H1 (cell line): Measurements from ENCODE around the gene OST4. TPM values are rescaled to one million over a fixed set of nuclear protein-coding genes. Genes with fewer than 3 reads are reported as not detected.

Source experiments
- CTCF ChIA-PET: fragments of 300-600 bp; sonication (Branson Sonifier 250); formaldehyde crosslinking; loops from one replicate; lab custom pipeline; 2021; ENCODE audit not compliant: partially characterized antibody; lab: Charles Lee
- POLR2A ChIA-PET: fragments of 300-600 bp; sonication (Branson Sonifier 250); formaldehyde crosslinking; loops from one replicate; lab custom pipeline; 2021; ENCODE audit warnings: inconsistent platforms; ENCODE audit not compliant: partially characterized antibody; lab: Charles Lee
- DNase-seq, 2 experiments: peaks; one replicate each; pipeline versions ENCODE4 v3.0.0 to v3.0.0-alpha.2; 2010 to 2022; ENCODE audit warnings: low spot score in 2 of 2, low read depth in 1 of 2, mixed read lengths in 1 of 2
- FAIRE-seq: peaks from 2 replicates; lab custom pipeline; 2011; peaks lifted over from hg19 to GRCh38; lab: Jason Lieb, UNC
- H2AFZ ChIP-seq: 2 replicates; pipeline ENCODE4 v1.8.1; 2012; ENCODE audit warnings: low read length, inconsistent platforms
- H2AK5ac ChIP-seq: 2 replicates; pipeline ENCODE4 v1.6.1; 2013; ENCODE audit warnings: low read depth, low read length
- H2BK120ac ChIP-seq: replicated peaks from 2 replicates; pipeline ENCODE3; 2013; ENCODE audit warnings: low read depth, low read length, inconsistent platforms
- H2BK12ac ChIP-seq: 2 replicates; pipeline ENCODE4 v1.6.1; 2013; ENCODE audit warnings: low read depth, low read length
- H2BK15ac ChIP-seq: 2 replicates; pipeline ENCODE4 v1.6.1; 2013; ENCODE audit warnings: low read length
- H2BK20ac ChIP-seq: 2 replicates; pipeline ENCODE4 v1.6.1; 2013; ENCODE audit warnings: low read length
- H2BK5ac ChIP-seq: 2 replicates; pipeline ENCODE4 v1.6.1; 2013; ENCODE audit warnings: low read depth, low read length
- H3K14ac ChIP-seq: 2 replicates; pipeline ENCODE4 v1.6.1; 2013; ENCODE audit warnings: inconsistent platforms; ENCODE audit not compliant: insufficient read length
- H3K18ac ChIP-seq: 2 replicates; pipeline ENCODE4 v1.6.1; 2013; ENCODE audit warnings: low read length; ENCODE audit errors: extremely low read depth
- H3K23ac ChIP-seq: 2 replicates; pipeline ENCODE4 v1.6.1; 2013; ENCODE audit warnings: inconsistent platforms; ENCODE audit not compliant: insufficient read length
- H3K23me2 ChIP-seq: 2 replicates; pipeline ENCODE4 v1.6.1; 2013; ENCODE audit warnings: low read depth, low read length
- H3K27ac ChIP-seq: 2 replicates; pipeline ENCODE4 v1.6.1; 2011; ENCODE audit warnings: low read depth, low read length, inconsistent platforms
- H3K27me3 ChIP-seq, 4 experiments: replicated peaks in 1 of 4; 1 replicate in 1 of 4; 2 replicates in 3 of 4; pipeline versions ENCODE4 v1.6.1 to v1.8.1; 2011 to 2013; ENCODE audit warnings: low read length in 3 of 4, mild to moderate bottlenecking in 3 of 4, inconsistent platforms in 2 of 4, mixed read lengths in 2 of 4, moderate library complexity in 1 of 4; ENCODE audit not compliant: control insufficient read depth in 3 of 4, insufficient read depth in 3 of 4; ENCODE audit errors: extremely low read depth in 1 of 4
- H3K36me3 ChIP-seq, 4 experiments: 2 replicates each; pipeline versions ENCODE4 v1.6.1 to v1.8.1; 2011 to 2013; ENCODE audit warnings: mild to moderate bottlenecking in 4 of 4, low read length in 3 of 4, moderate library complexity in 2 of 4, control low read depth in 1 of 4, inconsistent platforms in 1 of 4; ENCODE audit not compliant: insufficient read depth in 4 of 4, control insufficient read depth in 2 of 4
- H3K4ac ChIP-seq: replicated peaks from 2 replicates; pipeline ENCODE3; 2013; ENCODE audit warnings: low read length, low read depth, mixed read lengths, inconsistent platforms; ENCODE audit not compliant: insufficient read length
- H3K4me1 ChIP-seq, 4 experiments: replicated peaks in 1 of 4; 1 replicate in 1 of 4; 2 replicates in 3 of 4; pipeline versions ENCODE4 v1.6.1 to v1.8.1; 2011 to 2013; ENCODE audit warnings: low read length in 3 of 4, inconsistent platforms in 2 of 4, mixed read lengths in 1 of 4; ENCODE audit not compliant: insufficient read depth in 4 of 4, control insufficient read depth in 3 of 4
- H3K4me2 ChIP-seq, 2 experiments: 2 replicates each; pipeline versions ENCODE4 v1.6.1 to v1.8.1; 2011 to 2013; ENCODE audit warnings: low read depth in 2 of 2, low read length in 2 of 2, control low read depth in 1 of 2, inconsistent platforms in 1 of 2, mild to moderate bottlenecking in 1 of 2; ENCODE audit not compliant: insufficient read depth in 1 of 2
- H3K4me3 ChIP-seq, 4 experiments: fragments of 200-600, 300-600 bp in 1 of 4; sonication (generic), shearing (Covaris generic), sonication (Bioruptor Twin) in 1 of 4; 2 replicates each; pipeline versions ENCODE4 v1.5.1 to v1.8.1; 2011 to 2016; ENCODE audit warnings: low read length in 4 of 4, low read depth in 3 of 4, control low read depth in 2 of 4, inconsistent platforms in 2 of 4, mild to moderate bottlenecking in 2 of 4, mixed read lengths in 1 of 4, moderate library complexity in 1 of 4; ENCODE audit not compliant: insufficient read depth in 2 of 4; ENCODE audit errors: extremely low read depth in 1 of 4
- H3K56ac ChIP-seq: replicated peaks from 2 replicates; pipeline ENCODE3; 2013; ENCODE audit warnings: low read depth, mild to moderate bottlenecking, mixed read lengths, low read length, inconsistent platforms; ENCODE audit not compliant: insufficient read length
- H3K79me1 ChIP-seq: 2 replicates; pipeline ENCODE4 v1.6.1; 2013; ENCODE audit warnings: low read depth, low read length, control low read depth
- H3K79me2 ChIP-seq, 2 experiments: 2 replicates each; pipeline versions ENCODE4 v1.6.1 to v1.8.1; 2012 to 2013; ENCODE audit warnings: low read length in 2 of 2, mild to moderate bottlenecking in 2 of 2, inconsistent platforms in 1 of 2; ENCODE audit not compliant: insufficient read depth in 2 of 2, control insufficient read depth in 1 of 2
- H3K9ac ChIP-seq, 4 experiments: replicated peaks in 1 of 4; 1 replicate in 1 of 4; 2 replicates in 3 of 4; pipeline versions ENCODE4 v1.6.1 to v1.8.1; 2011 to 2013; ENCODE audit warnings: low read depth in 3 of 4, low read length in 3 of 4, control low read depth in 2 of 4, mild to moderate bottlenecking in 2 of 4, moderate library complexity in 2 of 4, inconsistent platforms in 1 of 4; ENCODE audit errors: extremely low read depth in 1 of 4
- H3K9me3 ChIP-seq, 2 experiments: 2 replicates each; pipeline versions ENCODE4 v1.6.1 to v1.8.1; 2012 to 2013; ENCODE audit warnings: mild to moderate bottlenecking in 2 of 2, moderate library complexity in 2 of 2, control low read depth in 1 of 2, inconsistent platforms in 1 of 2, low read depth in 1 of 2, low read length in 1 of 2, mixed read lengths in 1 of 2; ENCODE audit not compliant: insufficient read depth in 2 of 2
- H4K20me1 ChIP-seq, 2 experiments: replicated peaks in 1 of 2; 2 replicates each; pipeline versions ENCODE3 to v1.8.1; 2011 to 2013; ENCODE audit warnings: inconsistent platforms in 2 of 2, low read length in 2 of 2, mild to moderate bottlenecking in 1 of 2; ENCODE audit not compliant: insufficient read depth in 2 of 2, control insufficient read depth in 1 of 2
- H4K5ac ChIP-seq: 2 replicates; pipeline ENCODE4 v1.6.1; 2013; ENCODE audit warnings: low read length, low read depth, mixed read lengths, inconsistent platforms; ENCODE audit not compliant: insufficient read length
- H4K8ac ChIP-seq: 2 replicates; pipeline ENCODE4 v1.8.0; 2013; ENCODE audit warnings: mild to moderate bottlenecking, moderate library complexity, low read length, inconsistent platforms; ENCODE audit not compliant: insufficient read depth; ENCODE audit errors: extremely low read depth
- H4K91ac ChIP-seq: replicated peaks from 2 replicates; pipeline ENCODE3; 2013; ENCODE audit warnings: low read length, mixed read lengths, inconsistent platforms; ENCODE audit not compliant: insufficient read length
- EZH2 ChIP-seq: fragments of 200-600 bp; sonication (generic); IDR thresholded peaks from 2 replicates; pipeline ENCODE4 v1.7.1; 2012; ENCODE audit warnings: low read depth, mild to moderate bottlenecking, moderate library complexity, low read length, inconsistent platforms; ENCODE audit not compliant: severe bottlenecking
- HDAC2 ChIP-seq, 2 experiments: fragments of 300-600 bp in 1 of 2; sonication (generic) in 1 of 2; IDR thresholded peaks; 2 replicates each; pipeline ENCODE4 v1.6.1; 2011 to 2012; ENCODE audit warnings: low read depth in 2 of 2, low read length in 2 of 2, mild to moderate bottlenecking in 2 of 2, moderate library complexity in 2 of 2, borderline replicate concordance in 1 of 2, inconsistent platforms in 1 of 2
- HDAC6 ChIP-seq: IDR thresholded peaks from one replicate; pipeline ENCODE4 v1.7.1; 2012; ENCODE audit warnings: low read depth, mild to moderate bottlenecking, inconsistent platforms, low read length, moderate library complexity
- KDM4A ChIP-seq: IDR thresholded peaks from one replicate; pipeline ENCODE4 v1.7.1; 2012; ENCODE audit warnings: low read depth, mild to moderate bottlenecking, moderate library complexity, low read length, inconsistent platforms; ENCODE audit not compliant: severe bottlenecking
- MAX ChIP-seq: IDR thresholded peaks from 2 replicates; pipeline ENCODE4 v1.6.1; 2012; ENCODE audit warnings: inconsistent platforms
- RXRA ChIP-seq: IDR thresholded peaks from 2 replicates; pipeline ENCODE4 v1.6.1; 2011; ENCODE audit warnings: low read depth, mild to moderate bottlenecking, low read length, moderate library complexity; ENCODE audit not compliant: insufficient read depth
- SUZ12 ChIP-seq: fragments of 200-600 bp; sonication (generic); IDR thresholded peaks from 2 replicates; pipeline ENCODE4 v1.6.1; 2012; ENCODE audit warnings: mild to moderate bottlenecking, inconsistent platforms, low read length, moderate library complexity, mixed read lengths
- TAF1 ChIP-seq: IDR thresholded peaks from 2 replicates; pipeline ENCODE4 v1.6.1; 2011; ENCODE audit warnings: mild to moderate bottlenecking, low read depth, low read length
- WGBS, 2 experiments: shearing (Covaris generic) in 1 of 2; methylation state at CpG; one replicate each; pipeline versions ENCODE4 v1.1.6 to v1.1.7; 2013 to 2015; ENCODE audit warnings: low lambda C conversion rate in 2 of 2, mixed read lengths in 2 of 2, inconsistent platforms in 1 of 2, low coverage in 1 of 2, missing lambda C conversion rate in 1 of 2; ENCODE audit not compliant: insufficient replicate concordance in 2 of 2, insufficient coverage in 1 of 2, insufficient read length in 1 of 2; ENCODE audit errors: extremely low coverage in 1 of 2, missing lambda C conversion rate in 1 of 2; 5-methylcytosine and 5-hydroxymethylcytosine counted together
- polyA plus RNA-seq, 7 experiments: library from polyadenylated mRNA; depleted of rRNA in 3 of 7; stranded (reverse) in 5 of 7; unstranded in 2 of 7; fragments of >200 nt in 5 of 7; fragments of 200-250 nt in 2 of 7; gene quantifications; 1 replicate in 5 of 7; 2 replicates in 1 of 7; 4 replicates in 1 of 7; pipeline versions ENCODE4 v1.2.1 to v1.2.3, GENCODE V29; 2011 to 2013; ENCODE audit warnings: missing spikeins in 2 of 7, mixed read lengths in 2 of 7
- total RNA-seq: library from RNA; stranded (reverse); fragmentation: NEBNext Ultra II Directional; extraction: Animal tissue kit (Norgen Biotek cat#: 25700); gene quantifications from 2 replicates; pipeline ENCODE4 v1.2.1, GENCODE V29; 2021

Gene OST4
- total and polyA plus RNA-seq, 2 of the 8 experiments (the other 6 are each of a cell fraction or from before 2014, with no cell fraction given), result 225 to 865 TPM

GRCh38 chr2:27085673-27086089, 14.2 kb upstream of the OST4 start:
- peak overlapping the region; percentile 44 to 75 (median 57) for H3K4me3 ChIP-seq
- no peak overlapping the region for H2BK5ac ChIP-seq
- peak overlapping the region; percentile 25; the same call in 1 of the 2 replicates for H2AFZ ChIP-seq
- peak overlapping the region; percentile 85 for H4K8ac ChIP-seq
- no peak overlapping the region for H4K5ac ChIP-seq
- H2BK120ac ChIP-seq, result no peak overlapping the region
- H3K79me1 ChIP-seq, result no peaks in the 10 kb centered on the region
- peaks cover 0 to 1% of the 10 kb centered on the region in 2 experiments for H4K20me1 ChIP-seq
- 3% methylated on average over 38 of the region's 38 CpGs; no CpG with 5 or more reads in 1 of the 2 experiments for WGBS, 2 experiments
- H2BK12ac ChIP-seq, result no peak overlapping the region
- peak overlapping the region; percentile 87 for H3K18ac ChIP-seq
- H4K91ac ChIP-seq, result peak overlapping the region; percentile 29
- ChIA-PET POLR2A (interaction anchor here (0.6 to 5.9 kb wide), 5 partner anchors 13 to 126 kb away, joined by 3 to 63 read pairs (median 19); partner anchors contain the start of genes AGBL5, ATRAID, OST4 and SLC5A6), CTCF (interaction anchor here (0.8 to 16.5 kb wide), 10 partner anchors 9 to 206 kb away, joined by 3 to 160 read pairs (median 4); partner anchors contain the start of genes AGBL5 and PREB)
- H2AK5ac ChIP-seq, result no peak overlapping the region
- no peaks in the 10 kb centered on the region for H3K79me2 ChIP-seq
- FAIRE-seq (no peak), DNase-seq (peak in 1 of 2 experiments; percentile 67)
- H3K36me3 ChIP-seq, result no peaks in the 10 kb centered on the region
- H3K23me2 ChIP-seq, result peaks cover 13% of the 10 kb centered on the region; the same call in 1 of the 2 replicates
- H3K23ac ChIP-seq, result no peak overlapping the region
- H3K27me3 ChIP-seq, result peaks cover 0 to 9% (median 4%) of the 10 kb centered on the region in 4 experiments; a peak in 2 of 7 replicates
- no peak overlapping the region for H3K27ac ChIP-seq
- H3K56ac ChIP-seq, result peak overlapping the region; percentile 32
- peak overlapping the region; percentile 70 to 84 for H3K4me2 ChIP-seq
- 0 out of 2 replicates have a peak overlapping the region, but pooled peaks have one; percentile 72 for H2BK20ac ChIP-seq
- no peak overlapping the region for H3K14ac ChIP-seq
- peaks cover 4 to 26% (median 8%) of the 10 kb centered on the region in 4 experiments; a peak in 6 of 7 replicates for H3K4me1 ChIP-seq
- H3K4ac ChIP-seq, result no peak overlapping the region
- no peak overlapping the region for H2BK15ac ChIP-seq
- no peaks in the 10 kb centered on the region for H3K9me3 ChIP-seq
- peak overlapping the region in 3 of 4 experiments; percentile 20 to 50 (median 38); a peak in 5 of 7 replicates for H3K9ac ChIP-seq
- peak; percentile 24 for TF ChIP-seq EZH2
- 0 out of 2 replicates have a peak, but pooled peaks have one; percentile 1 for TF ChIP-seq TAF1
- peak; percentile 80 for TF ChIP-seq MAX
- peak; percentile 41; the same call in 1 of the 2 replicates for TF ChIP-seq SUZ12
- TF ChIP-seq KDM4A, result peak; percentile 97
- 0 out of 4 replicates have a peak, but pooled peaks of 1 of the 2 experiments have one; percentile 71 for TF ChIP-seq HDAC2 (IDR thresholded peaks at IDR 0.05; ENCODE audit: borderline replicate concordance in 1 of 2, low read depth in 2 of 2, low read length in 2 of 2)
- TF ChIP-seq HDAC6, result no peak
- TF ChIP-seq RXRA, result no peak
